ENCODE measurements around the gene GUCD1. TPM values are rescaled to one million over a fixed set of nuclear protein-coding genes. Genes with fewer than 3 reads are reported as not detected.

GUCD1 gene
- total and polyA plus RNA-seq, 10 of the 15 experiments (the other 5 are each of a cell fraction or from before 2014, with no cell fraction given), result 56.0 to 177 (median 88.2) TPM

DNA sequence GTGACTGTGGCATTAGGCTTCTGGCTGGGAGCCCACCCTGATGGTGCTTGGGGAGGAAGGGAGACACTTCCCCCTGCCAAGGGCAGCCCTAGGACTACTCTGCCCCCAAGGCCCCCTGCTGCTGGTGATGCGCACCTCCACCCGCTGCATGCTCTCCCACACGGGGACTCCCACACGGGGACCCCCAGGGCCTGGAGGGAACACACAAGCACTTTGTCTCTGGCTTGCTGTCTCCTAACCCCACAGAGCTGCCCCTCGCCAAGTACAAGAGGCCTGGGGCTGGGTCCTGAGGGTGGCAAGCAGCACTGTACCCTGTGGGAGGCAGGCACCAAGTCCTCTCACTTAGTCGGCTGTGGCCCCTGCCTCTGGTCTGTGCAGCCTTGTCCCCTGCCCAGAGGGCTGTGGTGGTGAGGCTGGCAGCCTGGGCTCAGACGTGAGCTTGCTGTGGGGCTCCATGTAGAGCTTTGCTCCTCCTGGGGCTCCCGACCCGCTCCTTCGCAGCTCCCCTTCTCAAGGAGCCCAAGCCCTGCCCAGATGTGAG is 30.0 kb upstream of the GUCD1 start:
- ChIA-PET CTCF (no interaction called here), POLR2A (no interaction called here), RAD21 (ENCODE audit: unreplicated experiment) (no interaction called here), SMC1A (ENCODE audit: uncharacterized antibody, unreplicated experiment) (no interaction called here)
- TF ChIP-seq TBL1XR1 (IDR thresholded peaks at IDR 0.05; ENCODE audit: low read depth, low read length) (no peak), DPF2 (IDR thresholded peaks at IDR 0.05) (no peak), SUPT20H (IDR thresholded peaks at IDR 0.05; ENCODE audit: borderline replicate concordance, control insufficient read depth, low read depth, low read length) (no peak), SUZ12 (IDR thresholded peaks at IDR 0.05; ENCODE audit: unreplicated experiment) (no peak), BMI1 (IDR thresholded peaks at IDR 0.05; ENCODE audit: borderline replicate concordance) (no peak)
- TF ChIP-seq, protein P1, sequence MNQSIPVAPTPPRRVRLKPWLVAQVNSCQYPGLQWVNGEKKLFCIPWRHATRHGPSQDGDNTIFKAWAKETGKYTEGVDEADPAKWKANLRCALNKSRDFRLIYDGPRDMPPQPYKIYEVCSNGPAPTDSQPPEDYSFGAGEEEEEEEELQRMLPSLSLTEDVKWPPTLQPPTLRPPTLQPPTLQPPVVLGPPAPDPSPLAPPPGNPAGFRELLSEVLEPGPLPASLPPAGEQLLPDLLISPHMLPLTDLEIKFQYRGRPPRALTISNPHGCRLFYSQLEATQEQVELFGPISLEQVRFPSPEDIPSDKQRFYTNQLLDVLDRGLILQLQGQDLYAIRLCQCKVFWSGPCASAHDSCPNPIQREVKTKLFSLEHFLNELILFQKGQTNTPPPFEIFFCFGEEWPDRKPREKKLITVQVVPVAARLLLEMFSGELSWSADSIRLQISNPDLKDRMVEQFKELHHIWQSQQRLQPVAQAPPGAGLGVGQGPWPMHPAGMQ (IDR thresholded peaks at IDR 0.05; ENCODE audit: borderline replicate concordance), result no peak
- TF ChIP-seq, protein P2, sequence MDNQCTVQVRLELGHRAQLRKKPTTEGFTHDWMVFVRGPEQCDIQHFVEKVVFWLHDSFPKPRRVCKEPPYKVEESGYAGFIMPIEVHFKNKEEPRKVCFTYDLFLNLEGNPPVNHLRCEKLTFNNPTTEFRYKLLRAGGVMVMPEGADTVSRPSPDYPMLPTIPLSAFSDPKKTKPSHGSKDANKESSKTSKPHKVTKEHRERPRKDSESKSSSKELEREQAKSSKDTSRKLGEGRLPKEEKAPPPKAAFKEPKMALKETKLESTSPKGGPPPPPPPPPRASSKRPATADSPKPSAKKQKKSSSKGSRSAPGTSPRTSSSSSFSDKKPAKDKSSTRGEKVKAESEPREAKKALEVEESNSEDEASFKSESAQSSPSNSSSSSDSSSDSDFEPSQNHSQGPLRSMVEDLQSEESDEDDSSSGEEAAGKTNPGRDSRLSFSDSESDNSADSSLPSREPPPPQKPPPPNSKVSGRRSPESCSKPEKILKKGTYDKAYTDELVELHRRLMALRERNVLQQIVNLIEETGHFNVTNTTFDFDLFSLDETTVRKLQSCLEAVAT (IDR thresholded peaks at IDR 0.05), result no peak
- FAIRE-seq (no peak), ATAC-seq (no peak), DNase-seq (ENCODE audit: low read depth, low spot score) (no peak)
- H3K36me3 ChIP-seq (ENCODE audit: control insufficient read depth in 2 of 2, insufficient read depth in 2 of 2, low read length in 1 of 2), result no peaks in the 10 kb centered on the region
- H3K4me3 ChIP-seq, result no peak overlapping the region
- in situ Hi-C loops (cut with MboI), result no loop called here
- H3K27me3 ChIP-seq (replicated peaks in 1 of 2; ENCODE audit: control insufficient read depth in 2 of 2, insufficient read depth in 2 of 2, low read length in 1 of 2), result no peaks in the 10 kb centered on the region
- H3K9me3 ChIP-seq (replicated peaks; ENCODE audit: control insufficient read depth, insufficient read depth, low read length), result no peaks in the 10 kb centered on the region
- no TSS peak for BruUV-seq (replicated peaks)
- no peak overlapping the region for H3K4me2 ChIP-seq (ENCODE audit: control insufficient read depth, insufficient read depth)
- no peaks in the 10 kb centered on the region for H3K79me2 ChIP-seq (ENCODE audit: control insufficient read depth, insufficient read depth, low read length)
- no peak overlapping the region for H2AFZ ChIP-seq (ENCODE audit: control insufficient read depth, low read depth, low read length)
- H3K4me1 ChIP-seq (ENCODE audit: control insufficient read depth, insufficient read depth, low read length), result no peaks in the 10 kb centered on the region
- H3K9ac ChIP-seq (ENCODE audit: control insufficient read depth, insufficient read depth, low read length), result no peak overlapping the region
- intact Hi-C loops (cut with micrococcal nuclease; ENCODE audit: unreplicated experiment), result no loop called here
- WGBS (ENCODE audit: insufficient coverage, insufficient replicate concordance, low lambda C conversion rate, missing lambda C conversion rate), result 62% methylated on average over 10 of the region's 10 CpGs
- H4K20me1 ChIP-seq (ENCODE audit: control insufficient read depth, insufficient read depth), result no peaks in the 10 kb centered on the region
- no peak overlapping the region for H3K27ac ChIP-seq (ENCODE audit: control insufficient read depth, insufficient read depth)

All from GM12878 (cell line).